Stimulated activated CD8-positive, alpha-beta memory T cell treated with anti-CD3 and anti-CD28 coated beads, Interleukin-4, amount 100 ng/mL, for 24 hours (primary cell): ENCODE results near the gene LY6G6D.

Experiments used
- DNase-seq: peaks from one replicate; pipeline ENCODE4 v3.0.0-alpha.2; 2020; ENCODE audit warnings: low read depth

The LY6G6D gene

GRCh38 chr6:31736021-31736767, 21.0 kb downstream of the LY6G6D start, which contains the start of gene CLIC1:
CLIC1 (minus strand) TSS chr6:31736530; CDS start chr6:31736300, 230 bp downstream.
- peak; percentile 70 for DNase-seq

- DNase-seq, result no peak
Measured at GRCh38 chr6:31736768-31737314, 21.7 kb downstream of the LY6G6D start.

- DNase-seq, result no peak
Measured at GRCh38 chr6:31737315-31737990, 22.3 kb downstream of the LY6G6D start.

GRCh38 chr6:31737991-31738979, 23.1 kb downstream of the LY6G6D start:
- peak; percentile 28 for DNase-seq

- peak; percentile 95 for DNase-seq
Measured at GRCh38 chr6:31739639-31740396, 24.7 kb downstream of the LY6G6D start, which contains the start of gene MSH5. MSH5 (plus strand) TSS chr6:31740005; CDS start chr6:31740467, 462 bp downstream.

GRCh38 chr6:31740397-31741223, 25.5 kb downstream of the LY6G6D start:
- DNase-seq, result no peak

- DNase-seq, result no peak
Measured at GRCh38 chr6:31741815-31742214, 26.7 kb downstream of the LY6G6D start.

GRCh38 chr6:31742894-31743293, 27.7 kb downstream of the LY6G6D start:
- DNase-seq, result no peak

GRCh38 chr6:31744422-31744821, 29.3 kb downstream of the LY6G6D start:
- no peak for DNase-seq

- DNase-seq, result no peak
Measured at GRCh38 chr6:31749301-31750036, 34.3 kb downstream of the LY6G6D start.

GRCh38 chr6:31750411-31751022, 35.4 kb downstream of the LY6G6D start:
- no peak for DNase-seq

- no peak for DNase-seq
Measured at GRCh38 chr6:31752739-31753319, 37.7 kb downstream of the LY6G6D start.

- DNase-seq, result no peak
Measured at GRCh38 chr6:31758281-31758680, 43.1 kb downstream of the LY6G6D start.

GRCh38 chr6:31760790-31761189, 45.6 kb downstream of the LY6G6D start:
- DNase-seq, result no peak

GRCh38 chr6:31761343-31761742, 46.2 kb downstream of the LY6G6D start:
- DNase-seq, result no peak

- no peak for DNase-seq
Measured at GRCh38 chr6:31762356-31762755, 47.2 kb downstream of the LY6G6D start, which contains the start of gene SAPCD1. SAPCD1 (plus strand) TSS chr6:31762656; CDS start chr6:31763055, 399 bp downstream.

- DNase-seq, result no peak
Measured at GRCh38 chr6:31762878-31763618, 47.9 kb downstream of the LY6G6D start.

GRCh38 chr6:31763619-31763940, 48.4 kb downstream of the LY6G6D start:
- no peak for DNase-seq
